ENCODE measurements around the gene CLDN8.

Gene CLDN8

DNA sequence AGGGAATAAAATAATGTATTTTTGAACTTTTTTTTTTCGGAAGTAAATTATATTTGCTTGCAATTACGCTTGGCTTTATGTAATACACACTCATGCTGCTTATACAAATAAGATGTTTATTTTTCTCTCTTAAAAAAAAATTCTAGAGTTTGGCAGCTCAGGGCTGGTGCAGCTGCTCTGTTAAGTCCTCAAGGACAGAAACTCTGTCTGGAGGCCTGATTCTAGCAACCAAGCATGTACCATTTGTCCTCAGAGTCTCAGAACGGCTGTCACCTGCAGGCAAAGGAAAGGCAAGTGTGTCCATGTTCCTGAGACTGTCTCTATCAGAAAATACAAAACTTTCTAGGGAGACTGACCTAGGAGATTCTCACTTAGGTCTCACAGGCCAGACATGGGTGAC is 26.1 kb downstream of the CLDN8 start:
- no peak for DNase-seq (ENCODE audit: low read depth in 2 of 2)
- no peak overlapping the region for H3K4me3 ChIP-seq (replicated peaks in 1 of 2; ENCODE audit: low read depth in 2 of 2, low read length in 2 of 2)
- TF ChIP-seq, protein P1, sequence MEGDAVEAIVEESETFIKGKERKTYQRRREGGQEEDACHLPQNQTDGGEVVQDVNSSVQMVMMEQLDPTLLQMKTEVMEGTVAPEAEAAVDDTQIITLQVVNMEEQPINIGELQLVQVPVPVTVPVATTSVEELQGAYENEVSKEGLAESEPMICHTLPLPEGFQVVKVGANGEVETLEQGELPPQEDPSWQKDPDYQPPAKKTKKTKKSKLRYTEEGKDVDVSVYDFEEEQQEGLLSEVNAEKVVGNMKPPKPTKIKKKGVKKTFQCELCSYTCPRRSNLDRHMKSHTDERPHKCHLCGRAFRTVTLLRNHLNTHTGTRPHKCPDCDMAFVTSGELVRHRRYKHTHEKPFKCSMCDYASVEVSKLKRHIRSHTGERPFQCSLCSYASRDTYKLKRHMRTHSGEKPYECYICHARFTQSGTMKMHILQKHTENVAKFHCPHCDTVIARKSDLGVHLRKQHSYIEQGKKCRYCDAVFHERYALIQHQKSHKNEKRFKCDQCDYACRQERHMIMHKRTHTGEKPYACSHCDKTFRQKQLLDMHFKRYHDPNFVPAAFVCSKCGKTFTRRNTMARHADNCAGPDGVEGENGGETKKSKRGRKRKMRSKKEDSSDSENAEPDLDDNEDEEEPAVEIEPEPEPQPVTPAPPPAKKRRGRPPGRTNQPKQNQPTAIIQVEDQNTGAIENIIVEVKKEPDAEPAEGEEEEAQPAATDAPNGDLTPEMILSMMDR (IDR thresholded peaks at IDR 0.05; ENCODE audit: low read depth, low read length) = no peak

DNA sequence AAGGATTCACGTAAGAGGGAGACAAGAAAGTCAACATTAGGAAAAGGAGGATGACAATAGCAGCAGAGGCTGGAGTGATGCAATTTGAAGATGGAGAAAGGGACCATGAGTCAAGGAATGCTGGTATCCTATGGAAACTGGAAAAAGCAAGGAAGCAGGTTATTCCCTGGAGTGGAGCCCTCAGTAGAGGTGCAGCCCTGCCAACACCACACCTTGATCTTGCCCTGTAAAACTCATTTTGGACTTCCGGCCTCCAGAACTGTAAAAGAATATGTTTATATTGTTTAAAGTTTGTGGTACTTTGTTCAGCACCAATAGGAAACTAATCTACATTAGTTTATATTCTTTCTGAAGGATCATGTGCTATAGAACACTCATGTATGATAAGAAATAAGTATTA is 29.7 kb downstream of the CLDN8 start:
- TF ChIP-seq, protein P1 (IDR thresholded peaks at IDR 0.05; ENCODE audit: low read depth, low read length) = no peak
- no peak overlapping the region for H3K4me3 ChIP-seq (replicated peaks in 1 of 2; ENCODE audit: low read depth in 2 of 2, low read length in 2 of 2)
- DNase-seq (ENCODE audit: low read depth in 2 of 2) = no peak

DNA sequence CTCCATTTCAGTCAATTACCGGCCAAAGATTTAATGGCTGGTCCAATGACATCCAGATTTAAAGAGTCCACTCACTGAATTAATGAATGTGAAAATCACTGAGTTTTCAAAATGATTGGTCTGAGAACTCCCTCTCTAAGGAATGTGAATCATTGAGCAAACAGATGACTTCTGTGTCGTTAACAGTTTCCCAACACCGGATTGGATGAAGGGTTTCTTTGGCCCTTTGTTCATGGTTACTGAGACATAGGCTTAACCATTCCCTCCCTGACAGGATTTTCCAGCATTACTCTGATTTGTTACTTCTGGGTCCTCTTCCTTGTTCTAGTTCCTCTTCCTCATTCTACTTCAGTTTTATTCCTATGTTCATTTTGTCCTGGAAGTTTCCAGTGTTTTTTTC is 47.8 kb downstream of the CLDN8 start:
- DNase-seq (ENCODE audit: low read depth in 2 of 2) = no peak
- no peak overlapping the region for H3K4me3 ChIP-seq (replicated peaks in 1 of 2; ENCODE audit: low read depth in 2 of 2, low read length in 2 of 2)
- TF ChIP-seq, protein P1 (IDR thresholded peaks at IDR 0.05; ENCODE audit: low read depth, low read length) = no peak

DNA sequence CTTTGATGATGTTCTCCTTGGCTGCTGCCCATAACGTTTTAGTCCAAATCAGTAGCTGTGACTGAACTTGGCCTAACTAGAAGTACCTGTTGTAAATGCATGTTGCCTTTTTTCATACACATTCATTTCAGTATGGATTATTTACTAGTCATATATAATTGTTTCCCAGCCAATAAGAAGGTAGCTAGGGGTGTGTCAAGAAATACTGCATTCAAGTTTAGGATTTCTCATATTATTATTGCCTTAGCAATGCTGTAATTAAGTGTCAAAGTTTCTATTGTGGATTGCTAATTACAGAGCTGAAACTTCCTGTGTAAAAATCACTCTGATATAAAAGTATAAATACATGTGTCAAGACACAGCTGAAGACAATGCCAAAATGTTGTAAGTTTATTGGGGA is 49.2 kb downstream of the CLDN8 start, which contains the start of gene CLDN17:
CLDN17 (minus strand) TSS at position 101 of the 400 bp plus-strand sequence. CDS start 188 bp downstream, outside the sequence.
- DNase-seq (ENCODE audit: low read depth in 2 of 2) = no peak
- TF ChIP-seq, protein P1 (IDR thresholded peaks at IDR 0.05; ENCODE audit: low read depth, low read length) = no peak
- no peak within 1 kb of the TSS for H3K4me3 ChIP-seq (replicated peaks in 1 of 2; ENCODE audit: low read depth in 2 of 2, low read length in 2 of 2)

DNA sequence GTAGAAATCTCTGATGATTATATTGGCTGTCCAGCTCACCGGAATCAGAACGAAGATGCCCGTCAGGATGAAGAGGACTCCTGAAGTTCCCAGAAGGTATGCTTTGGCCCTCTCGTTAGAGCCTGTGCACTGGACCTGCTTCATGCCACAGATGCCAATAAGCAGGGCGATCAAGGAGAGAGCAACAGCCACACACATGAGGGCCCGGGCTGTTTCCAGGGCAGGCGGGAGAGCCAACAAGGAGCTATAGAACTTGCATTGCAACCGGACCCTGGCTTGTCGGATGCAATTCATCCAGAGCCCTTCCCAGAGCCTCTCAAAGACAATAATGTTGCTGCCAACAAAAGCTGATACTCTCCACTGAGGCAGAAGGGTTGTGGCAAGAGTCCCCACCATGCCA is 49.7 kb downstream of the CLDN8 start:
- no peak for DNase-seq (ENCODE audit: low read depth in 2 of 2)
- TF ChIP-seq, protein P1 (IDR thresholded peaks at IDR 0.05; ENCODE audit: low read depth, low read length) = no peak
- H3K4me3 ChIP-seq (replicated peaks in 1 of 2; ENCODE audit: low read depth in 2 of 2, low read length in 2 of 2) = no peak overlapping the region

DNA sequence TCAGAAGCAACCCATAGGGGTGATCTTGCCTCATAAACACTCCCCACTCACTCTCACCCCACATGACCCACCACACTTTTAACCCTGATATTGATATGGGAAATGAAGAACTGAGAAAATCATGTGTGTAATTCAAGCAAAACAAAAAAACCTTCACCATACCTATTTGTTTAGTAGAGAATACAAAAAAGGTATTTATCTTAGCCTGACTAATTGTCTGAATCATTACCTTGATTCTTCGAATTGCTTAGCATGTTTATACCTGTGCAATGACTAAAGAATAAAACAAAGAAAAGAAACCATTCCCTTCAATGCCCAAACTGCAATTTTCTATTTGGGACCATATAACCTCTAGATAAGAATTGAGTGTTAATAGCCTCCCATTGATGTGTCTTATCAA is 51.1 kb downstream of the CLDN8 start:
- TF ChIP-seq, protein P1 (IDR thresholded peaks at IDR 0.05; ENCODE audit: low read depth, low read length) = no peak
- no peak overlapping the region for H3K4me3 ChIP-seq (replicated peaks in 1 of 2; ENCODE audit: low read depth in 2 of 2, low read length in 2 of 2)
- DNase-seq (ENCODE audit: low read depth in 2 of 2) = no peak
